ENCODE measurements around the gene ATRAID. TPM values are rescaled to one million over a fixed set of nuclear protein-coding genes. Genes with fewer than 3 reads are reported as not detected.

The ATRAID gene
- total and polyA plus RNA-seq, 2 donors (not counting 3 experiments of a cell fraction or from before 2014, with no cell fraction given), result 84.3 to 283 TPM

GRCh38 chr2:27255660-27256059, 43.8 kb downstream of the ATRAID start:
- no TSS peak for BruUV-seq (replicated peaks)

DNA sequence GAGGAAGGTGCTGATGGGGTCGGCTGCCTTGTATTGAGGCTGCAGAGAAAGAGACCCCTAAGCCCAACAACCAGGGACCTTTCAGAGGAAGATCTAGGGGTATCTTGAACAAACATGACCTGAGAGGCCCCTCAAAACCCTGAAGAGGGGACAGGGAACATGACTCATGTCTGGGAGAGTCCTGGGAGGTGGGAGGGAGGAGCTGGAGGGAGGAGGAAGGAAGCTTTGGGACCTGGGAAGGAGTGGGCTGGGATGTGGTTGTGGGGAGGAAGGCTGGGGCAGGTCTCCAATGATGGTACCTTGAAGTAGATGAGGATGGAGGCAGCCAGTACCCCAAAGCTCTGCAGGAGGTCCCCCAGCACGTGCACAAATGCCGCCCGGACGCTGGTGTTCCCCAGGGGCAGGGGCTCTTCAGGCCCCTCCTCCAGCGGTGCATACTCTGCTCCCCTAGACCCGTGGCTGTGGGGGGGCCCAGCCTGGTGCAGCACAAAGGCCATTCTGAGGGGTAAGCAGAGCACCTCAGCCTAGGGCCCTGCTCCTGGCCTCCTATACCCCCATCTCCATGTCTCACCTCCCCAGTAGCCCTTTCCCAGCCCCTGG, 45.1 kb downstream of the ATRAID start:
- Histone ChIP-seq H3K4me3 (replicated peaks in 1 of 3; ENCODE audit: insufficient read depth in 1 of 3, low read depth in 1 of 3, low read length in 3 of 3) (no peak overlapping the region), H2AFZ (ENCODE audit: low read depth, low read length) (no peak overlapping the region), H3K27me3 (ENCODE audit: control insufficient read depth in 2 of 2, insufficient read depth in 2 of 2, low read length in 2 of 2) (peaks cover 8 to 17% of the 10 kb centered on the region in 2 experiments), H3K4me1 (ENCODE audit: control insufficient read depth, extremely low read depth, insufficient read depth, low read length) (peaks cover 11% of the 10 kb centered on the region), H3K36me3 (ENCODE audit: control insufficient read depth in 2 of 2, extremely low read depth in 1 of 2, insufficient read depth in 2 of 2, low read length in 2 of 2) (peaks cover 0 to 15% of the 10 kb centered on the region in 2 experiments), H3K27ac (ENCODE audit: insufficient read depth, low read depth, low read length) (no peak overlapping the region), H4K20me1 (replicated peaks; ENCODE audit: control insufficient read depth, extremely low read depth, insufficient read depth, low read length) (no peaks in the 10 kb centered on the region), H3K4me2 (ENCODE audit: insufficient read depth, low read length) (no peak overlapping the region), H3K9ac (replicated peaks; ENCODE audit: extremely low read depth, insufficient read depth, low read length) (no peak overlapping the region), H3K79me2 (ENCODE audit: control insufficient read depth, insufficient read depth, low read length) (no peaks in the 10 kb centered on the region), H3K9me3 (replicated peaks; ENCODE audit: control insufficient read depth, insufficient read depth, low read length) (no peaks in the 10 kb centered on the region), H3K9me1 (replicated peaks; ENCODE audit: control insufficient read depth, extremely low read depth, insufficient read depth, low read length) (no peaks in the 10 kb centered on the region)
- CTCF ChIA-PET, result interaction anchor here (1.4 to 3.0 kb wide), 3 partner anchors 23 to 46 kb away, joined by 3 to 21 read pairs (median 12); no protein-coding TSS in a partner anchor
- DNase-seq (ENCODE audit: low read depth, low spot score) (no peak), FAIRE-seq (no peak)
- no peak for TF ChIP-seq MYC (IDR thresholded peaks at IDR 0.05; ENCODE audit: low read depth, low read length)
- TF ChIP-seq, protein P1, sequence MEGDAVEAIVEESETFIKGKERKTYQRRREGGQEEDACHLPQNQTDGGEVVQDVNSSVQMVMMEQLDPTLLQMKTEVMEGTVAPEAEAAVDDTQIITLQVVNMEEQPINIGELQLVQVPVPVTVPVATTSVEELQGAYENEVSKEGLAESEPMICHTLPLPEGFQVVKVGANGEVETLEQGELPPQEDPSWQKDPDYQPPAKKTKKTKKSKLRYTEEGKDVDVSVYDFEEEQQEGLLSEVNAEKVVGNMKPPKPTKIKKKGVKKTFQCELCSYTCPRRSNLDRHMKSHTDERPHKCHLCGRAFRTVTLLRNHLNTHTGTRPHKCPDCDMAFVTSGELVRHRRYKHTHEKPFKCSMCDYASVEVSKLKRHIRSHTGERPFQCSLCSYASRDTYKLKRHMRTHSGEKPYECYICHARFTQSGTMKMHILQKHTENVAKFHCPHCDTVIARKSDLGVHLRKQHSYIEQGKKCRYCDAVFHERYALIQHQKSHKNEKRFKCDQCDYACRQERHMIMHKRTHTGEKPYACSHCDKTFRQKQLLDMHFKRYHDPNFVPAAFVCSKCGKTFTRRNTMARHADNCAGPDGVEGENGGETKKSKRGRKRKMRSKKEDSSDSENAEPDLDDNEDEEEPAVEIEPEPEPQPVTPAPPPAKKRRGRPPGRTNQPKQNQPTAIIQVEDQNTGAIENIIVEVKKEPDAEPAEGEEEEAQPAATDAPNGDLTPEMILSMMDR (IDR thresholded peaks at IDR 0.05; ENCODE audit: extremely low read depth in 1 of 2, insufficient read depth in 1 of 2, low read depth in 1 of 2, low read length in 2 of 2), result no peak
- TF ChIP-seq EZH2 (IDR thresholded peaks at IDR 0.05; ENCODE audit: borderline replicate concordance, low read depth, low read length, severe bottlenecking), result no peak
- no peak for TF ChIP-seq GATA2 (IDR thresholded peaks at IDR 0.05; ENCODE audit: insufficient read depth, insufficient read length, low read depth, low read length)
- TF ChIP-seq, protein P2, sequence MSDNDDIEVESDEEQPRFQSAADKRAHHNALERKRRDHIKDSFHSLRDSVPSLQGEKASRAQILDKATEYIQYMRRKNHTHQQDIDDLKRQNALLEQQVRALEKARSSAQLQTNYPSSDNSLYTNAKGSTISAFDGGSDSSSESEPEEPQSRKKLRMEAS (IDR thresholded peaks at IDR 0.05; ENCODE audit: insufficient read depth, insufficient read length), result no peak
- TF ChIP-seq POLR2A (IDR thresholded peaks at IDR 0.05; ENCODE audit: low read depth, low read length), result no peak
- no peak for TF ChIP-seq POLR2AphosphoS5 (IDR thresholded peaks at IDR 0.05; ENCODE audit: insufficient read depth, low read depth, low read length)
- TF ChIP-seq JUN (IDR thresholded peaks at IDR 0.05; ENCODE audit: borderline replicate concordance, insufficient read depth, insufficient read length, low read depth), result no peak
- no peak for TF ChIP-seq FOS (IDR thresholded peaks at IDR 0.05; ENCODE audit: borderline replicate concordance, insufficient read depth, low read length)
- intact Hi-C loops (cut with micrococcal nuclease), result no loop called here
- dilution Hi-C loops (cut with MboI; ENCODE audit: extremely low pct_ligation_motif_present, low sequenced_read_pairs), result no loop called here
- no TSS peak for BruUV-seq (replicated peaks)
- POLR2A ChIA-PET, result no interaction called here

More at GRCh38 chr2:27255660-27256059, 43.8 kb downstream of the ATRAID start:
- ChIA-PET CTCF (interaction anchor here (1.2 to 3.0 kb wide), 5 partner anchors 9 to 47 kb away, joined by 3 to 21 read pairs (median 5); no protein-coding TSS in a partner anchor), POLR2A (no interaction called here)
- no peaks in the 10 kb centered on the region for H3K9me3 ChIP-seq (replicated peaks; ENCODE audit: control insufficient read depth, insufficient read depth, low read length)
- dilution Hi-C loops (cut with MboI; ENCODE audit: extremely low pct_ligation_motif_present, low sequenced_read_pairs), result no loop called here
- TF ChIP-seq JUN (IDR thresholded peaks at IDR 0.05; ENCODE audit: borderline replicate concordance, insufficient read depth, insufficient read length, low read depth) (peak; percentile 26), EZH2 (IDR thresholded peaks at IDR 0.05; ENCODE audit: borderline replicate concordance, low read depth, low read length, severe bottlenecking) (no peak), MYC (IDR thresholded peaks at IDR 0.05; ENCODE audit: low read depth, low read length) (no peak), GATA2 (IDR thresholded peaks at IDR 0.05; ENCODE audit: insufficient read depth, insufficient read length, low read depth, low read length) (no peak), POLR2AphosphoS5 (IDR thresholded peaks at IDR 0.05; ENCODE audit: insufficient read depth, low read depth, low read length) (no peak)
- FAIRE-seq (peak; percentile 8), DNase-seq (ENCODE audit: low read depth, low spot score) (peak; percentile 49)
- H2AFZ ChIP-seq (ENCODE audit: low read depth, low read length), result no peak overlapping the region
- no peak overlapping the region for H3K9ac ChIP-seq (replicated peaks; ENCODE audit: extremely low read depth, insufficient read depth, low read length)
- peaks cover 0 to 15% of the 10 kb centered on the region in 2 experiments for H3K36me3 ChIP-seq (ENCODE audit: control insufficient read depth in 2 of 2, extremely low read depth in 1 of 2, insufficient read depth in 2 of 2, low read length in 2 of 2)
- no peaks in the 10 kb centered on the region for H4K20me1 ChIP-seq (replicated peaks; ENCODE audit: control insufficient read depth, extremely low read depth, insufficient read depth, low read length)
- no peaks in the 10 kb centered on the region for H3K79me2 ChIP-seq (ENCODE audit: control insufficient read depth, insufficient read depth, low read length)
- H3K27me3 ChIP-seq (ENCODE audit: control insufficient read depth in 2 of 2, insufficient read depth in 2 of 2, low read length in 2 of 2), result peaks cover 0 to 4% of the 10 kb centered on the region in 2 experiments
- H3K4me3 ChIP-seq (replicated peaks in 1 of 3; ENCODE audit: insufficient read depth in 1 of 3, low read depth in 1 of 3, low read length in 3 of 3), result no peak overlapping the region
- H3K4me2 ChIP-seq (ENCODE audit: insufficient read depth, low read length), result no peak overlapping the region
- no peaks in the 10 kb centered on the region for H3K9me1 ChIP-seq (replicated peaks; ENCODE audit: control insufficient read depth, extremely low read depth, insufficient read depth, low read length)
- intact Hi-C loops (cut with micrococcal nuclease), result no loop called here
- H3K4me1 ChIP-seq (ENCODE audit: control insufficient read depth, extremely low read depth, insufficient read depth, low read length), result peaks cover 11% of the 10 kb centered on the region
- no peak overlapping the region for H3K27ac ChIP-seq (ENCODE audit: insufficient read depth, low read depth, low read length)

Measured in endothelial cell of umbilical vein (primary cell).